ENCODE data around the gene DGCR2. TPM values are rescaled to one million over a fixed set of nuclear protein-coding genes. Genes with fewer than 3 reads are reported as not detected.

The DGCR2 gene
- total and polyA plus RNA-seq, 10 donors = 9.5 to 60.7 (median 49.3) TPM

DNA sequence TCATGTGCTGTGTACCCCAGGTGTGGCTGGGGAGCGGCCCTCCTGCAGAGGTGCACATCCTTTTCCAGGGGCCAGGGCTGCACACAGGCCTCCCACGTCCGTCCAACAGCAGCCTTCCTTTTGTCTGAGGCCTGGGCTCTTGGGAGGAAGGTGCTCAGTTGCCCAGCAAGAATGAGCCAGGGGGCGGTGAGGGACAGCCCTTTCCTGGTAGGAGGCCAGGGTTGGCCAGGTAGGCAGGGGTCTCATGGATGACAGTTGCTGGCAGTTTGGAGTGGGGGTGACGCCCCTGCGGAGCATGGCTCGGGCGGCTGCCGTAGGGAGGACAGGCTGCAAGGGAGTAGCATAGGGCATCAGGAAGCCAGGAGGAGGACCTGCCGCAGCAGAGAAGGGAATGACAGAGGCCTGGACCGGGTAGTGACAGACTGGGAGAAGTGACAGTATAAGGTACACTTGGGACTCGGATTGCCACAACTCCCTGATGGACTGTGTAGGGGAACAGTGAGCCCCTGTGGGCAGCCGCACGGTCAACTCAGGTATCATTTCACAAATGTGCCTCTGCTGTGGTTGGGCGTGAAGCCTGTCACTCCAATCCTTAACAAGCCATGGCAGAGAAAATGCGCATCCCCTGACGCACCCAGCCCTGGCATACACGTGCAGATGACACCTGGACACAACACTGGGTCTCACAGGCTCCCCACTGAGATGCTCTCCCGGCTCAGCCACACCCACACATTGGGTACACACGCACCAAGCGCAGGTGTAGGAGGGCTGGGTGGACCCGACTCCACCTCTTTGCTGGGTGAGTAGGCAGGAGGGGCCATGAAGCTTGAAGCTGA lies 79.7 kb downstream of the DGCR2 start:
- intact Hi-C loops (cut with DNase I; ENCODE audit: low total_unique reads) = no loop called here
- no peaks in the 10 kb centered on the region for H3K9me3 ChIP-seq
- 92 to 96% (median 94%) methylated on average over 14 to 22 of the region's 22 CpGs for WGBS, 5 donors
- H3K27ac ChIP-seq = no peak overlapping the region
- H3K4me3 ChIP-seq = no peak overlapping the region
- TF ChIP-seq POLR2AphosphoS5 (IDR thresholded peaks at IDR 0.05) (no peak), POLR2A (IDR thresholded peaks at IDR 0.05) (no peak)
- TF ChIP-seq, protein P1, sequence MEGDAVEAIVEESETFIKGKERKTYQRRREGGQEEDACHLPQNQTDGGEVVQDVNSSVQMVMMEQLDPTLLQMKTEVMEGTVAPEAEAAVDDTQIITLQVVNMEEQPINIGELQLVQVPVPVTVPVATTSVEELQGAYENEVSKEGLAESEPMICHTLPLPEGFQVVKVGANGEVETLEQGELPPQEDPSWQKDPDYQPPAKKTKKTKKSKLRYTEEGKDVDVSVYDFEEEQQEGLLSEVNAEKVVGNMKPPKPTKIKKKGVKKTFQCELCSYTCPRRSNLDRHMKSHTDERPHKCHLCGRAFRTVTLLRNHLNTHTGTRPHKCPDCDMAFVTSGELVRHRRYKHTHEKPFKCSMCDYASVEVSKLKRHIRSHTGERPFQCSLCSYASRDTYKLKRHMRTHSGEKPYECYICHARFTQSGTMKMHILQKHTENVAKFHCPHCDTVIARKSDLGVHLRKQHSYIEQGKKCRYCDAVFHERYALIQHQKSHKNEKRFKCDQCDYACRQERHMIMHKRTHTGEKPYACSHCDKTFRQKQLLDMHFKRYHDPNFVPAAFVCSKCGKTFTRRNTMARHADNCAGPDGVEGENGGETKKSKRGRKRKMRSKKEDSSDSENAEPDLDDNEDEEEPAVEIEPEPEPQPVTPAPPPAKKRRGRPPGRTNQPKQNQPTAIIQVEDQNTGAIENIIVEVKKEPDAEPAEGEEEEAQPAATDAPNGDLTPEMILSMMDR (IDR thresholded peaks at IDR 0.05 in 8 of 11, conservative IDR thresholded peaks at IDR 0.05 in 3 of 11) = no peak
- H3K4me1 ChIP-seq = no peaks in the 10 kb centered on the region
- H3K27me3 ChIP-seq (replicated peaks in 1 of 7) = no peaks in the 10 kb centered on the region
- peak; percentile 58 for DNase-seq
- peaks cover 15 to 100% (median 100%) of the 10 kb centered on the region in 6 donors for H3K36me3 ChIP-seq

DNA sequence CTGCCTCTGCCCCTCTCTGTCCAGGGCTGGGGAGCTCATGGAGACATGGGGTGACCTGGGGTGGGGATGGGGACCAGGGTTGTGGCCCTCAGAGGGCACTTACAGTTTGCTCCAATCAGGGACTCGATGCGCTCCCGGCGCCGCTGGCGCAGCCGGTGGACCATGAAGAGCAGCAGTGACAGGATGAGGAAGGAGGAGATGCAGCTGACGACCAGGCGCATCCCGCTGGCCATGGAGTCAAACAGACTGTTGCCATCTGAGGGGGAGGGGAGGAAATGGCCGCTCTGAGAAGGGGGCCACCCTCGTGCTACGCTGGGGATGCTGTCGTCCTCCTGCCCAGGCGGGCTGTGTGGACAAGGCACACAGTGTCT lies 80.5 kb downstream of the DGCR2 start:
- Histone ChIP-seq H3K36me3 (peaks cover 15 to 100% (median 98%) of the 10 kb centered on the region in 6 donors), H3K4me3 (no peak overlapping the region), H3K4me1 (no peaks in the 10 kb centered on the region), H3K27ac (no peak overlapping the region), H3K9me3 (no peaks in the 10 kb centered on the region), H3K27me3 (replicated peaks in 1 of 7) (no peaks in the 10 kb centered on the region)
- WGBS, 5 donors = 94 to 100% (median 95%) methylated on average over 12 to 15 of the region's 15 CpGs
- TF ChIP-seq, protein P1 (IDR thresholded peaks at IDR 0.05 in 8 of 11, conservative IDR thresholded peaks at IDR 0.05 in 3 of 11) = no peak
- TF ChIP-seq POLR2A (IDR thresholded peaks at IDR 0.05) (no peak), POLR2AphosphoS5 (IDR thresholded peaks at IDR 0.05) (no peak)
- peak; percentile 67 for DNase-seq
- intact Hi-C loops (cut with DNase I; ENCODE audit: low total_unique reads) = no loop called here

DNA sequence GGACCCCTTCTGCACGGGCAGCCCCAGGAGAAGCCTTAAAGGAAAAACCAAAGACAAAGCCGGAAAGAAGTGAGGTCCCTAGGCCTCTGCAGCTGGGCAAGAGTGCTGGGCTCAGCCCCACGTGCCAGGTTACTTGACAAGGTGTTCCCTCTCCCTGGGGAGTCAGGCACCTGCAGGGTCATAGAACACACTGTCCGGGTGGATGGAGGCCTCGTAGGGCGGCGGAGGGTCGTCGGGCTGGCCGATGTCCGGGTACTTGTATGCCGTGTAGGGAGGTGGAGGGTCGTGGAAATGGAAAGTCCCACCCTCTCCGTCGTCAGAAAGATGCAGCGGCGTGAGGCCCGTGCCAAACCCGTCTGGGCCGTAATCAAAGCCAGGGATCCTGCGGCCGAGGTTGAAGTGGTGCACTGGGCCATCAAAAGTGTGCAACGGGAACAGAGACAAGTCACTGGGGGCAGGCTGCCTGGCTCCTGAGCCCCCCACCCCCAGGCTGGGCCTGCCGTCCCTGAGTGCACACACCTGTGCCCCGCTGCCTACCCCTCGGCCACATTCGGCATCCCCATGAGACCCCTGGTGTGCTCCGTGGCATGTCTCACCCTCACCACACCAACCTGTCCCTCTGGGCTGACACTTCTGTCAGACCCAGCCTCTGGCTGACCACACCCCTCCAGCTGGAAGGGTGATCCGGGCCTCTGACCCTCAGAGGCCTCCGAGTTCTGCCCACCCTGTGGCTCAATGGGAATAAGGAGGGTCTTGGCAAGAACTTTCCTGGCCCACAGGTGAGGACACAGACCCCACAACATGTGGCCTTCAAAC lies 81.1 kb downstream of the DGCR2 start:
- DNase-seq = peak; percentile 67
- 86 to 93% (median 89%) methylated on average over 30 of the region's 30 CpGs for WGBS, 5 donors
- no peaks in the 10 kb centered on the region for H3K9me3 ChIP-seq
- H3K4me1 ChIP-seq = no peaks in the 10 kb centered on the region
- no peak overlapping the region for H3K27ac ChIP-seq
- H3K27me3 ChIP-seq (replicated peaks in 1 of 7) = no peaks in the 10 kb centered on the region
- TF ChIP-seq, protein P1 (IDR thresholded peaks at IDR 0.05 in 8 of 11, conservative IDR thresholded peaks at IDR 0.05 in 3 of 11) = no peak
- TF ChIP-seq POLR2A (IDR thresholded peaks at IDR 0.05) = no peak
- TF ChIP-seq POLR2AphosphoS5 (IDR thresholded peaks at IDR 0.05) = no peak
- H3K36me3 ChIP-seq = peaks cover 14 to 98% (median 92%) of the 10 kb centered on the region in 6 donors
- intact Hi-C loops (cut with DNase I; ENCODE audit: low total_unique reads) = no loop called here
- H3K4me3 ChIP-seq = no peak overlapping the region

DNA sequence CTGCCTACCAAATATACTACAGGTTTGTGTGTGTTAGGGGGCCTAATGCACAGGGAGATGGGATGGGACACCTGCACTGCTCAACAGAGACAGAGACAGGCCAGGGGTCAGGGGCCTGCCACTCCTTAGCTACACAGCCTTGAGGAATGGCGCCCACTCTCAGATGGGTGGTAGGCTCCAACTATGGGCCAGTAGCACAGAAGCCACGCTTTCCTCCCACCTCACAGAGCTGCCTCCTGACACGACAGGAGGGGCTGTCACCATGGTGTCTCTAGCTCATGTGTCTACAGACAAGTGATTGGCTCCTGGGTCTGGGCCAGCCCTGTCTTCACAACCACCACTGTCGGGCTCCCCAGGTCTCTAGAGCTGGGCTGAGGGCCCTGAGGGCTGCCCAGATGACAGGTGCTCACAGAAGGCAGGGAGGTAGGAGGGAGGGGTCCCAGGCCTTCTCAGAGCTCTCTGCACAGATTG lies 81.8 kb downstream of the DGCR2 start:
- peak; percentile 35 for DNase-seq
- peaks cover 0 to 5% (median 0%) of the 10 kb centered on the region in 6 donors for H3K4me1 ChIP-seq
- WGBS, 5 donors = 72 to 97% (median 94%) methylated on average over 2 to 4 of the region's 4 CpGs
- no peak overlapping the region for H3K27ac ChIP-seq
- H3K4me3 ChIP-seq = no peak overlapping the region
- H3K36me3 ChIP-seq = peaks cover 8 to 91% (median 86%) of the 10 kb centered on the region in 6 donors
- intact Hi-C loops (cut with DNase I; ENCODE audit: low total_unique reads) = no loop called here
- H3K27me3 ChIP-seq (replicated peaks in 1 of 7) = no peaks in the 10 kb centered on the region
- TF ChIP-seq POLR2AphosphoS5 (IDR thresholded peaks at IDR 0.05) (no peak), POLR2A (IDR thresholded peaks at IDR 0.05) (no peak)
- TF ChIP-seq, protein P1 (IDR thresholded peaks at IDR 0.05 in 8 of 11, conservative IDR thresholded peaks at IDR 0.05 in 3 of 11) = no peak
- H3K9me3 ChIP-seq = no peaks in the 10 kb centered on the region

Measured in spleen (tissue), 11 donors.